PC-9 (cell line): ENCODE results near the gene TXNDC16.

ENCODE experiments used
- CTCF ChIP-seq: fragments of 200-600 bp; sonication (generic); conservative IDR thresholded peaks from 2 replicates; pipeline ENCODE4 v1.6.1; 2017; ENCODE audit warnings: mixed run types, antibody characterized with exemption, mild to moderate bottlenecking, moderate library complexity
- EZH2 ChIP-seq: fragments of 200-600 bp; sonication (generic); IDR thresholded peaks from 2 replicates; pipeline ENCODE4 v1.8.0; 2017; ENCODE audit warnings: antibody characterized with exemption, low read depth

GRCh38 chr14:52563120-52563519 lies 10.8 kb upstream of the TXNDC16 start:
- TF ChIP-seq CTCF: no peak
- TF ChIP-seq EZH2: no peak
